ENCODE data around the gene HNRNPK. TPM values are rescaled to one million over a fixed set of nuclear protein-coding genes. Genes with fewer than 3 reads are reported as not detected.

The HNRNPK gene
- total and polyA plus RNA-seq, 2 of the 4 experiments (the other 2 are of a cell fraction): 422 to 458 TPM

- no peak overlapping the region for H3K4me2 ChIP-seq (ENCODE audit: low read depth, low read length)
- DNase-seq: peak; percentile 62
- H3K18ac ChIP-seq (ENCODE audit: low read depth, low read length): no peak overlapping the region
- in situ Hi-C loops (cut with MboI; ENCODE audit: low sequenced_read_pairs): loop anchor here (5.0 kb wide), 2 partner anchors 324 to 379 kb away; no protein-coding TSS in a partner anchor
- H3K36me3 ChIP-seq (ENCODE audit: control insufficient read depth, insufficient read depth, low read length): no peaks in the 10 kb centered on the region
- H2BK20ac ChIP-seq (ENCODE audit: low read depth, low read length): no peak overlapping the region
- H3K9me1 ChIP-seq (ENCODE audit: insufficient read depth, low read length): peaks cover 2% of the 10 kb centered on the region; the same call in 1 of the 2 replicates
- no peak overlapping the region for H3K4me3 ChIP-seq (ENCODE audit: insufficient read depth, low read depth, low read length)
- H4K8ac ChIP-seq (ENCODE audit: low read depth in 2 of 2, low read length in 2 of 2): no peak overlapping the region
- no peak overlapping the region for H3K4ac ChIP-seq (ENCODE audit: low read depth, low read length)
- TF ChIP-seq MAFK (IDR thresholded peaks at IDR 0.05; ENCODE audit: low read depth, low read length) (no peak), MXI1 (IDR thresholded peaks at IDR 0.05; ENCODE audit: borderline replicate concordance, low read depth, low read length) (no peak), CTCF (conservative IDR thresholded peaks at IDR 0.05; ENCODE audit: low read depth, low read length) (peak; percentile 68), SMC3 (IDR thresholded peaks at IDR 0.05; ENCODE audit: low read depth, low read length) (peak; percentile 67), CEBPB (IDR thresholded peaks at IDR 0.05; ENCODE audit: low read depth, low read length) (peak; percentile 60), RAD21 (IDR thresholded peaks at IDR 0.05; ENCODE audit: low read length) (peak; percentile 88)
- no peak overlapping the region for H3K9ac ChIP-seq (ENCODE audit: low read depth, low read length)
- no peak overlapping the region for H2AFZ ChIP-seq (replicated peaks; ENCODE audit: low read length, poor library complexity)
- ChIA-PET CTCF (interaction anchor here (0.6 to 3.9 kb wide), 2 partner anchors 59 to 322 kb away, joined by 3 to 25 read pairs; no protein-coding TSS in a partner anchor), POLR2A (ENCODE audit: unreplicated experiment) (no interaction called here)
- WGBS, 2 experiments (ENCODE audit: extremely low coverage in 2 of 2, insufficient read length in 1 of 2): no CpG with 5 or more reads among the region's 1 CpG
- H4K91ac ChIP-seq (ENCODE audit: insufficient read depth, low read depth, low read length): no peak overlapping the region
- no peak overlapping the region for H3K27ac ChIP-seq (ENCODE audit: insufficient read depth, low read length)
- no peaks in the 10 kb centered on the region for H4K20me1 ChIP-seq (ENCODE audit: insufficient read depth, low read length)
- no peaks in the 10 kb centered on the region for H3K9me3 ChIP-seq (ENCODE audit: control insufficient read depth, insufficient read depth, low read length)
- H2BK15ac ChIP-seq (ENCODE audit: low read depth, low read length): no peak overlapping the region
- H4K5ac ChIP-seq (ENCODE audit: low read depth, low read length): no peak overlapping the region
- no peak overlapping the region for H3K14ac ChIP-seq (replicated peaks; ENCODE audit: low read depth, low read length)
- H2BK5ac ChIP-seq (ENCODE audit: low read depth, low read length, poor library complexity, severe bottlenecking): no peak overlapping the region
- no peak overlapping the region for H2BK120ac ChIP-seq (ENCODE audit: low read depth, low read length)
- dilution Hi-C loops (cut with HindIII; ENCODE audit: low sequenced_read_pairs, unreplicated experiment): no loop called here
- H3K79me1 ChIP-seq (ENCODE audit: low read depth in 1 of 2, low read length in 2 of 2): no peaks in the 10 kb centered on the region
- no peak overlapping the region for H3K56ac ChIP-seq (ENCODE audit: extremely low read depth, insufficient read depth, low read length)
- peaks cover 5% of the 10 kb centered on the region for H3K4me1 ChIP-seq (ENCODE audit: control insufficient read depth, insufficient read depth, low read length)
- peak overlapping the region; percentile 66; the same call in 1 of the 2 replicates for H2AK5ac ChIP-seq (ENCODE audit: low read depth, low read length)
- intact Hi-C loops (cut with micrococcal nuclease): loop anchor here (1.0 to 10.0 kb wide), 3 partner anchors 323 to 1677 kb away; no protein-coding TSS in a partner anchor
- BruUV-seq (replicated peaks): no TSS peak
- no peak overlapping the region for H3K23ac ChIP-seq (ENCODE audit: low read depth, low read length)
- H2AK9ac ChIP-seq (replicated peaks; ENCODE audit: low read depth, low read length, poor library complexity): no peak overlapping the region
- H3K27me3 ChIP-seq (ENCODE audit: control insufficient read depth, insufficient read depth, low read length): no peaks in the 10 kb centered on the region
- peak; percentile 71 for ATAC-seq (ENCODE audit: low read depth)
Measured at GRCh38 chr9:83937861-83938455, 42.1 kb downstream of the HNRNPK start.

All from IMR-90 (cell line).